HG03139 (cell line): ENCODE results near the gene PDK4.
"Not testable (repeated sequence)": the region's sequence is repeated elsewhere in the genome, so short reads cannot be mapped to it uniquely, and the experiment has no call there.

Experiments used
- ATAC-seq: cut with Tn5 transposase; IDR thresholded peaks from one replicate; pipeline ENCODE4 v1.9.1; 2021; ENCODE audit not compliant: unreplicated experiment

Gene PDK4

DNA sequence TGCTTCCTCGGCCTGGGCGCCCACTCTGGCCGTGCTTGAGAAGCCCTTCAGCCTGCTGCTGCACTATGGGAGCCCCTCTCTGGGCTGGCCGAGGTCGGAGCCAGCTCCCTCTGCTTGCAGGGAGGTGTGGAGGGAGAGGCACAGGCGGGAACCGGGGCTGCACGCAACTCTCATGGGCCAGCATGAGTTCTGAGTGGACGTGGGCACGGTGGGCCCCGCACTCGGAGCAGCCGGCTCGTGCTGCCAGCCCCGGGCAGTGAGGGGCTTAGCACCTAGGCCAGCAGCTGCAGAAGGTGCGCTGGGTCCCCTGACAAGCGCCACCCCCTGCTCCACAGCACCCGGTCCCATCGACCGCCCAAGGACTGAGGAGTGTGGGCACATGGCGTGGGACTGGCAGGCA lies 9.0 kb upstream of the PDK4 start:
- ATAC-seq: no peak

DNA sequence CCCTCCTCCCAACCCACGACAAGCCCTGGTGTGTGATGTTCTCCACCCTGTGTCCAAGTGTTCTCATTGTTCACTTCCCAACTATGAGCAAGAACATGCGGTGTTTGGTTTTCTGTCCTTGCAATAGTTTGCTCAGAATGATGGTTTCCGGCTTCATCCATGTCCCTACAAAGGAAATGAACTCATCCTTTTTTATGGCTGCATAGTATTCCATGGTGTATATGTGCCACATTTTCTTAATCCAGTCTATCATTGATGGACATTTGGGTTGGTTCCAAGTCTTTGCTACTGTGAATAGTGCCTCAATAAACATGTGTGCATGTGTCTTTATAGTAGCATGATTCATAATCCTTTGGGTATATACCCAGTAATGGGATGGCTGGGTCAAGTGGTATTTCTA lies 8.5 kb upstream of the PDK4 start:
- ATAC-seq: not testable (repeated sequence)

DNA sequence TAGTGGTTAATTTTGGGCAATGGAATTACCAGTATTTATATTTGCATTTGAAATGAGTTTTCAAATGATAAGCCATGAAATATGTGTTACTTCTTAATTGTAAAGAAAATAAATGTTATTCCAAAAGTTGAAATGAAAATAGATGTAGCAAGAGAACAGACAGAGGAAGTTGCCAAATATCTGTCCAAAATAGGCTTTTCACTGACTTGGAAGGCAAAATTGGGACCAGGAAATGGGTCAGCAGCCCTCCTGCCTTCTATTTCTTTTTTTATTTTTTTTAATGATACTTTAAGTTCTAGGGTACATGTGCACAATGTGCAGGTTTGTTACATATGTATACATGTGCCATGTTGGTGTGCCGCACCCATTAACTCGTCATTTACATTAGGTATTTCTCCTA lies 8.1 kb upstream of the PDK4 start:
- not testable (repeated sequence) for ATAC-seq

DNA sequence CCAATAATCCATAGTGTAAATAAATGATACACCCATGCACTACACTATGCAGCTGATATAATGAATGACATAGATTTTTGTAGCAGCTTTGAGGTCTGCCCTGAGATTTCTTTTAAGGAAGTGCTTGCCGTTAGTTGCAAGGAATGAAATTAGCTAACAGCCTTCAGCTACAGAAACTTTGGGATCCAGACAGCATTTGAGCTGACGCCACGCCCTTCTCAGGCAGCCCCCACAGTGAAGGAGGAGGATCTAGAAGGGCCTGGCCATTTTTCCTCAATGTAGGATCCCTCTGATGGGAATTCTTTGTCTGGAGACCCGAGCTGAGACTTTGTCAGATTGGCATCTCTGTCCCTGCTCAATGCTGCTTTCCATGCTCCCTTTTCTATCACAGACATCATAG lies 6.1 kb upstream of the PDK4 start:
- ATAC-seq: no peak

DNA sequence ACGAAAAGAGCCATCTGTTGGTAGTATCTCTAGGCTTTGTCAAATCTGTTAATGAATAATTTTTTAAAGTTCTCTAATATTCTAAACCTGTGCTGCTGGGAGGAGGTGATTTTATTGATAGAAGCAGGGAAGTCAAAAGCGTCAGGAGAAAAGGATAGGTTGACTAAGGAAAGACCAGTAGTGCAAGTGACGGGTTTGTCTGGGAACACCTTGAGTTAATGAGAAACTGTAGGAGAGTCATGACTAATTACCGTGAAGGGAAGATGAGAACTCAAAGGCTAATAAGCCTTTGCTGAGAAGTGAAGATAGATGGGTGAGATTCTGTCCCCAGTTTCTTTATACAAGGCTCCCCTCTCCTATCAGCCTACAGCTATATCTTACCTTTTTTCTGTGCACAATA lies 5.0 kb upstream of the PDK4 start:
- no peak for ATAC-seq

DNA sequence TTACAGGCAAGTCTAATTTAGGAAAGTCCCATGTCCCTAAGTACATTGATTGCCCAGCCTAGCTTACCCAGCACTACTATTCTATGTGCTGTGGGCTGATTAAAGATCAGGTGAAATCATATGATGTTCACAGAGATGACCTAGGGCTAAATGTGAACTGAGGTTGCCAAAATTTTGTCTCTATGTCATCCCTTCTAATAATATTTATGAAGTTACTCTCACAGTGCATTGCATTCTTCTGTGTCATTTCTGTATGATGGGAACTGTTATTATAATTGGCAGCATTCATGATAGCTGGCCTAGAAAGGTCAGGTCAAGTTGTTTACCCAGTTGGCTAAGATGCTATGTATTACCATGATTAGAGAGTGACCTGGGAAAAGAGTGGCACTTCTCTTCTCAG lies 2.8 kb upstream of the PDK4 start:
- ATAC-seq: no peak

DNA sequence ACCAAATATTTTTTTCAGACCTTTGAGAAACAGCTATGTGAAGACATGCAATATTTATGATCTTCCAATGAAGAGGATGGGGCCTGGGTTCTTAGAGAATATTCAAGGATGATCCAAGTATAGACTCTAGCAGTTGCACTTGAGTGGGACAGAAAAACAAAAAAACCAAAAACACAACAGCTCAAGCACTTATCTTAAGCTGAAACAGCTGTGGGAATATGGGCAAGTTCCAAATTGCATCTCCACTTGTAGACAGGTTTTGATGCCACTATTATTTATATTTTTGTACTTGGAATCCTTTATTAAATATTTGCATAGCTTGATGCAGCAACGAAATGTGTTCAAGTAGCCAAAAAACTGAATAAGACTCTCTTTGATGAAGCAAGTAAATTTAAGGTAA lies 2.2 kb upstream of the PDK4 start:
- no peak for ATAC-seq

DNA sequence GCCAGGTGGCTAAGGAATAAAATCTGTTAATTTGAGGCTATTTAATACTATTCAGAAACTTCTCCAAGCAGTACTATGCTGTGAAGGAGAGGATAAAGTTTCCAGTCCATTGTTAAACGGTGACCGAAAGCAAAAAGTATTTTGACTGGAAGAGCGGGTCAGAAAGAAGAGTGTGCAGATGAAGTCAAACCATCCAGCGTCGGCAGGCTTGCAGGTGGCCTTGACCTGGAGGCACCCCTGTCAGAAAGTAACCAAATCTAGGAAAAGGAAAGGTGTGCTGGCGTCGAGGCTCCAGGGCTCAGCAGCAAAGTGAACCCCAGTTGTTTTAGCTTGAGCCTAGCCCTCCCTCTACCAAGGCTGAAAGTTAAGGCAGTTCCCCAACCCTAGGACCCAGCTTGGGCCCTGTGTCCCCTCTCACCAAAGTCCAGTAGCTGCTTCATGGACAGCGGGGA lies 544 bp downstream of the PDK4 start:
- ATAC-seq: no peak

DNA sequence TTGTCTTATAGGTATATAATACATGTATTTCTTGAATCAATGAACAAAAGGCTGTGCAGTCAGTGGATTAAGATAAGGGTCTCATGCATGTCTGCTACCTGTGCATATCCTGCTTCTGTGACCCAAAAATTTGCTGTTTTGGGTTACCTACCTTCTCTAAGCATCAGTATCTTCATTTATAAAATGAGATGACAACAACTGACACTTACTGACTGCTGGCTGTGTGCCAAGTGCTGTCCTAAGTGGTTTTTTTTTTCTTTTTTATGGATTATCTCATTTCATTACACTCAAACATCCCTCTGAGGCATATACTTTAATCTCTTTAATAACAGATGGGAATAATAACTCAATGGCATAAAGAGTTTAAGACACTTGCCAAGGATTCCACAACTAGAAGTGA lies 2.1 kb downstream of the PDK4 start:
- ATAC-seq: no peak

DNA sequence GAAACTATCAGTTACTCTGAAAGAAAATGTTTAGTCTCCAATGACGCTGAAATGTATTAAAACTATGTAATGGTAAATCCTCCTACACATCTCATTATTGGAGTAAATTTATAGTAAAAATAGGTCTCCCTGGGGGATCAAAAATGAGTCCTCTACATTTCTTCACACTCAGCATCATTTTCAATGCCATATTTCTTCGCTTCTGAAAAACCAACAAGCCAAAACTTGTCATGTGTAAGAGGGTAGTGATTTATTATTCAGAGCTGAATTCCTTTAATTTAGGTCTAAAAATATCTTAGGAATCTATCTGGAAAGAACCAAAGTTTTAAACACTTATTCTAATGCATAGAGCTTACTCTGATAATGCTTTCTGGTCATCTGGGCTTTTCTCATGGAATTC lies 3.0 kb downstream of the PDK4 start:
- ATAC-seq: no peak

DNA sequence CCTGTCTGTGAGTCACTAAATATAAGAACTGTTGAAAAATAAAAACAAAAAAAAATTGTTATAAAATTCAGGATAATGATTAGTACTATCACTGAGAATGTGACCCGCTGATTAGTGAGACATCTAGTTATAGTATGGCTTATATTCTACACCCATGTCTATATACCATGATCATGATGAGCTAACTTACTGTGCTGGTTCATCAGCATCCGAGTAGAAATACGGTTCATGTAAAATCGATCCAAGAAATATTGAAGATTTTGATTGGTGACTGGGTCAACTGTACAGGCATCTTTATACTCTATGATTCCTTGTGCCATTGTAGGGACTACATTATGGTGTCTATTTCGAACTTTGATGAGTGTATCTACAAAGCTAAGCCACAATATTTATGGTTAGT lies 3.7 kb downstream of the PDK4 start:
- no peak for ATAC-seq

DNA sequence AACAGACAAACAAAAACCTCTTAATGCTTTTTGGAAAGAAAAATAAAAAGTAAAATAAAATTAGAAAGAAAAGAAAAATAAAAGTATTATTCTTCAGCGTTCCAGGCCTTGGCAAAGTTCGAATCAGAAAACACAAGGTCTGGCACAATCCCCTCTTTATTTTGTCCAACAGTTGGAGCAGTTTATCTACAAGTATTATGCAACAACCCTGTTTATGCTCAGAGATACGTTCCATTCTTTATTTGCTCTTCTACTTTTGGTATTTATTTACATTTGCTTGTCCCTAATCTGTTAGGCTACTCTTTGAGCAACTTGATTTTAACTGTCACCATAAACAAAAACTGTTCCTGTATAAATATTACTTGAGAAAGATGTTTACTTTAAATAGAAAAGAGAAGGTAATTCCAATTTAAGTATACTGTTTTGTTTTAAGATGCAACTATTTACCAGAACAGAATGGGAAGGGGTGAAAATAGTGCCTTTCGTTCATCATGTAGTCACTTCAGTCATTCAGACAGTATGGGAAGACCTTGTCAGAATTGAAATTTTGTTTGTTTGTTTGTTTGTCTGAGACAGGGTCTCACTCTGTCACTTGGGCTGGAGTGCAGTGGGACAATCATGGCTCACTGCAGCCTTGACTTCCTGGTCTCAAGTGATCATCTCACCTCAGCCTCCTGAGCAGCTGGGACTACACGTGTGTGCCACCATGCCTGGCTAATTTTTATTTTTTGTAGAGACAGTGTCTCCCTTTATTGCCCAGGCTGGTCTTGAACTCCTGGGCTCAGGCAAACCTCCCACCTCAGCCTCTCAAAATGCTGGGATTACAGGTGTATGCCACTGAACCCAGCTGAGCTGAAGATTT lies 5.7 kb downstream of the PDK4 start:
- ATAC-seq: no peak

DNA sequence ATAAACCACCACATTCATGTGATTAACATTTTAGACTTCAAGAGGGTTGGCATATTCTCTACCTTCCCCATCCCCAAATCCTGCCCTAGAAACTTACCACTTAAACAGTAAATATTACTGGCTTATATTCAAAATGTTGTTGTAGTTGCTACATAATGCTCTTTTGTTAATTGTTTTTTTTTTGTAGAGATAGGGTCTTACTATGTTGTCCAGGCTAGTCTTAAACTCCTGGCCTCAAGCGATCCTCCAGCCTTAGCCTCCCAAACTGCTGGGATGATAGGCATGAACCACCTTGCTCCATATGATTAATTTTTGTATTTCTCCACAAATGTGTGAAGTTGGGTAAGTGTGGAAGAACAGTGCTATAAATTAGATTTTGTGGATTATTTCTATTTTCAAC lies 6.5 kb downstream of the PDK4 start:
- no peak for ATAC-seq

DNA sequence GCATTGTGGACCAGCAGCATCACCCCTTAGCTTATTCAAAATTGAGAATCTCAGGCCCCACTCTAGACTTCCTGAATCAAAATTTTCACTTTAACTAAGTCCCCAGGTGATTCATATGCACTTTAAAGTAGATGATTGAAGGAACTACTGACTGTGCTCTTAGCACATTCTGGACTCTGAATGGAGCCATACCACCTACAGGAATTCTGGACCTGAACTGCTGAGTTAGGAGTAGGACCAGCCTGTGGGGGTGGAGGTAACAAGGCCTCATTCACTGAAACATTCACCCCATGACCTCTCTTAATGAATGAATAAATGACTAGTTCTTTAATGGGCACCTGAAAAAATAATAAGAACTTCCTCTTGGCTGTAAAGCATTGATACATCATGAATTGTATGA lies 7.3 kb downstream of the PDK4 start:
- no peak for ATAC-seq

DNA sequence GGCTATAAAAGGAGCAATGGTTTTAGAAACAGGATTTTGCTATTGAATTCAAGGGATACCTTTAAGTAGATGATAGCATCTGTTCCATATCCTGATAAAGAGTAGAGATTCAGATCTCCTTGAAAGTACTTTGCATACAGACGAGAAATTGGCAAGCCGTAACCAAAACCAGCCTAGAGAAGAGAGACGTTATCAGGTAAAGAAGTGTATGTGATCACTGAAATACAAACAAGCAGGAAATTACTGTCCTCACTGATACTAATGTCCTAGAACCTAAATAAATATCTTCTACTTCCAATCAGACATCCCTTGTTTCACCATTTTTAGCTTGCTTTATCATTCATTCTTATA lies 9.4 kb downstream of the PDK4 start:
- ATAC-seq: no peak

DNA sequence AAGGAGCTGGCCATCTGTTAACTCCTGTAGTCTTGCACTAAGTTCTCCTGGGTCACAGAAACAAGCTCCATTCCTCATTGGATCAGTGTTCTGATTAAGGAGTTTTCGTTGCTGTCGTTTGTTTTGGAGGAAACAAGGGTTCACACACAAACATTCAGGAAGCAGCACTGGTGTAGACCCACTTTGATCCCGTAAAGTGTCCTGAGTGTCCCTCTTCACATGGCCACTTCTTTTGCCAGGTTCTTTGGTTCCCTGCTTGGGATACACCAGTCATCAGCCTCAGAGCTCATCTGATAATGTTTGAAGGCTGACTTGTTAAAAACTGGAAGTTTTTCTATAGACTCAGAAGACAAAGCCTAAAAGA lies 10.9 kb downstream of the PDK4 start:
- ATAC-seq: no peak

DNA sequence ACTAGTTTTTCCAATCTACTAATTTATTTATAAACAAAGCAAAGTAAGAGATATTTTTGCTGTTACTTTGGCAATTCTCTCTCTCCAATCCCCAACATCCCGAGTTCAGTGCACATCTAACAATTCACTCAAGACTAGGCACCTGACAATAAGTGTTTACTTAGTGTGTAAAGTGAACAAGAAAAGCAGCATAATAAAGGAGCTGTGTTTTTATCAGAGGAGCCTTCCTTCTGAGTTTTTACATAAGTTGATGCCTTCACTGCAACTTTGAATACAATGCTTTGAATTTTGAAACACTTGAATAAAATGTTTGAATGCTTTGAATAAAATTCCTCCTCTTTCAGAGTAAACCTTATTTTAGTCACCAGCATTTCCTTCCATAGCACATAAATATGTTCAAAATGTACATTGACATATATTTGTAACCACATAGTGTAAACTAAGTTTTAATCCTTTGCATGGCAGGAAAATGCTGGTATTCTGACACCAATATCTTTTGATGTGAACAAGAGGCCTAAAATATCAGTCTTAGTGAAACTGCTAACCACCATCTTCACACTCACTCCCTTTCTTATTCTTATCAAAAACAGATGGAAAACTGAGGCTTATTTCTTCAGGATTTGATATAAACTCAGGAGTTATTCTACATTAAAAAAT lies 11.4 kb downstream of the PDK4 start:
- no peak for ATAC-seq

DNA sequence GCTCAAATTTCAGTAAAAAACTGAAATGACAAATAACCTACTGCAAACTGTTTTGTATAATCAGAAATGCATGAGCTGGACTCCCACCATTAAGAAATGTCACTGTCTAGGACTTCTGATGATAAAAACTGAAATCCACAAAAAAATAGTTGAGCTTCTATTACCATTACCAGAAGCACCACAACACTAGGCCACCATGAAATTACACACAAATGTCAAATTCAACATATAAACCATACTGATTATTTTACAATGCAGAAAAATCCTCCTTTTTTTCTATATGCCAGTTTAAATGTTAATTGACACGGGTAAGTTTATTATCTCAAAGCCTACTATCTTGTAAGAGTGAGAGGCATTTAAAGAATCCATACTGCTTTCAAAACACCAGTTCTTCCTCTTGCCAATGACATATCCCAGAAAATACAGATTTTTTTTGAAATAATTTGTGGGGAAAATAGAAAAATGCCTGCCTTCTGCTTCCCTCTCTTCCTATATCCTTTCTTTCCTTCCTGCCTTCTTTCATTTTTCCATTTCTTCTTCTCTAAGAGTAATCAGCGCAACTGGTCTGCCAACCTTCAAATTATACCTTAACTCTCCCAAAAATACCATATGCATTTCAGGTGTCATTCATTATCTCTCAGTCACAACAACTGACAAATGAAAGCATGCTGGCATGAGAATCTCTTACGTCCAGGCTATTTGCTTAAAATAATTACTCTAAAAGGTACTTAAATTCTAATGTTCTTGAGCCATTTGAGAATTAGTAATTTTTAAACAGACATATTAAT lies 12.3 kb downstream of the PDK4 start:
- no peak for ATAC-seq

DNA sequence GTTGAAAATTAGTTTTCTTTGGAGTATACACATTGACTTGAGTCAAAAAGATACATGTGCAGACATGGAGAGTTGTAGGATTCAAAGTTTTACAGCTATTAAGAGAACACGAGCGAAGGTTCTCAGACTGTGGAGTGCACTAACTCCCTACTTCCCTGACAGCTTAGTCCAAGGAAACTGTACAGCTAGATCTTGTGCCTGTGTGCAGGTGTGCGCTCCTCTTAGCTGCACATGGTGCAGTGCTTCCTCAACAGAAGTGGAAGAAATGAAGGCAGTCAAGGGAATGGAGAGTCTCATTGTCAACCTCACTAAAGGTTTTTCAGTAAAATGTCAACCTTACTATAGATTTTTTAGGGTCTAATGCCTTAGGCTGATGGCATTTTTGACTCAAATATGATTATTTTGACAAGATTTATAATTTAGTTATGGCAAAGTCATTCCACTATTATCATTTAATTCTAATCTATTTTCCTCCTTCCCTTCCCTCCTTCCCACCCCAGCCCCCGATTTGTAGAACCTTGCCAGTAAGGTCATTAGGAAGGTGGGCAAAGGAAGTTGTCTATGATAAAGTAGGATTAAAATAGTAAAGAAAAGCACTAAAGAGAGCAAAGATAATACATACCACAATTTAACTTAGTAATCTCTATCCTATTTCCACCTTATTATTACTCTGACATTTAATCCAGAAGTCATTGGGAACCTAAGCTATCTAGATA lies 13.6 kb downstream of the PDK4 start:
- no peak for ATAC-seq

DNA sequence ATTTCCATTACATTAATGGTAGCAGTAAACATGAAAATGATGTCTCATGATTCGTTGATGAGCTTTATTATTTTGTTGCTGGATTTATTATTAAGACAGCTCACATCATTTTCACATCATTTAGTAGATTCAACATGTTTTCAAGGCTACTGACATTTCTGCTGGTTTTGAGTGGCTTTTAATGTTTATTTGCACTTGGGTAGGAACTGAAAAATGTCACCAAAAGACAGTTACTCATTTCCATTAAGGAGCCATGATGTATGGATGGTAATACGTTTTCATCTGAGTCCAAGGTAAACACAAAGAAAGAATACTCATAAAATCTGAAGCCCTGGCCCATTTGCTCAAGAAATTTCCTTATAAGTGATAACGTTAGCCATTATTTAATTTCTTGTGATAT lies 14.8 kb downstream of the PDK4 start:
- ATAC-seq: no peak

DNA sequence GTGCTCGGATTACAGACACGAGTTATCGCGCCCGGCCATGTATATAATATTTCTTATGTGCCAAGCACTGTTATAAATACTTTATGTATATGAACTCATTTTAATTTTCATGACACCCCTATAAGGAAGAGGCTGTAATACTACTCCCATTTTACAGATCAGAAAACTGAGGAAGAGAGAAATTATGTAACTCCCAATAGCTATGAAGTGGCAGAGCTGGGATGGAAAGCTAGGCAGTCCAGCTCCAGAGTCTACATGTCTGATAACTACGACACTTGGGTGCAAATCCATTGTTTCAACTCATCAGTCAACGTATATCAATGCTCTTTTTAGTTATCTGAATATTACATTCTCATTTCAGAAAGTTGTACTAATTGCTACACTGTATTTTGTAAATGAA lies 17.0 kb downstream of the PDK4 start:
- ATAC-seq: no peak
